HEK293T (cell line): ENCODE measurements around the gene LDHD.
A peak's percentile ranks its signal among the peaks of the same experiment; 100 is the strongest.

ENCODE experiments used
- CTCF ChIA-PET: fragments of 350-600 bp; formaldehyde crosslinking; extraction: SDS; loops from one replicate; lab custom pipeline; 2021; ENCODE audit warnings: antibody characterized with exemption, inconsistent platforms; lab: Yijun Ruan, JAX
- POLR2A ChIA-PET: fragments of 350-600 bp; formaldehyde crosslinking; extraction: SDS; loops from one replicate; lab custom pipeline; 2020; ENCODE audit warnings: antibody characterized with exemption, inconsistent platforms; lab: Yijun Ruan, JAX
- DNase-seq: peaks from one replicate; pipeline ENCODE4 v3.0.0; 2012; ENCODE audit warnings: mixed read lengths; ENCODE audit errors: extremely low spot score
- ARNT ChIP-seq: fragments of 450-650 bp; IDR thresholded peaks from 2 replicates; pipeline ENCODE4 v1.6.1; 2017; ENCODE audit warnings: mild to moderate bottlenecking
- BHLHE40 ChIP-seq: fragments of 450-650 bp; IDR thresholded peaks from 2 replicates; pipeline ENCODE4 v1.6.1; 2016; ENCODE audit warnings: mild to moderate bottlenecking, moderate library complexity, borderline replicate concordance
- CTBP1 ChIP-seq: fragments of 450-650 bp; IDR thresholded peaks from 2 replicates; pipeline ENCODE4 v1.6.1; 2016; ENCODE audit warnings: borderline replicate concordance
- ELF4 ChIP-seq: fragments of 450-650 bp; IDR thresholded peaks from 2 replicates; pipeline ENCODE4 v1.6.1; 2017; ENCODE audit warnings: antibody characterized with exemption
- FOXA1 ChIP-seq: fragments of 450-650 bp; IDR thresholded peaks from 2 replicates; pipeline ENCODE4 v1.6.1; 2016; ENCODE audit warnings: mild to moderate bottlenecking
- FOXK2 ChIP-seq: fragments of 450-650 bp; IDR thresholded peaks from 2 replicates; pipeline ENCODE4 v1.6.1; 2016; ENCODE audit warnings: mild to moderate bottlenecking
- FOXM1 ChIP-seq: fragments of 450-650 bp; IDR thresholded peaks from 2 replicates; pipeline ENCODE4 v1.6.1; 2017; ENCODE audit warnings: mild to moderate bottlenecking, borderline replicate concordance
- HDGF ChIP-seq: fragments of 450-650 bp; IDR thresholded peaks from 2 replicates; pipeline ENCODE4 v1.6.1; 2017; ENCODE audit warnings: antibody characterized with exemption, borderline replicate concordance
- L3MBTL2 ChIP-seq: fragments of 450-650 bp; conservative IDR thresholded peaks from 2 replicates; pipeline ENCODE4 v1.6.1; 2016; ENCODE audit warnings: mild to moderate bottlenecking
- LEF1 ChIP-seq: fragments of 450-650 bp; IDR thresholded peaks from 2 replicates; pipeline ENCODE4 v1.6.1; 2017; ENCODE audit warnings: mild to moderate bottlenecking, borderline replicate concordance
- NFRKB ChIP-seq: fragments of 450-650 bp; IDR thresholded peaks from 2 replicates; pipeline ENCODE4 v1.6.1; 2016; ENCODE audit warnings: mild to moderate bottlenecking, moderate library complexity
- PKNOX1 ChIP-seq: fragments of 450-650 bp; IDR thresholded peaks from 2 replicates; pipeline ENCODE4 v1.6.1; 2016
- SP1 ChIP-seq: fragments of 450-650 bp; IDR thresholded peaks from 2 replicates; pipeline ENCODE4 v1.6.1; 2017
- SUZ12 ChIP-seq: fragments of 450-650 bp; IDR thresholded peaks from 2 replicates; pipeline ENCODE4 v1.6.1; 2016; ENCODE audit warnings: mild to moderate bottlenecking
- TARDBP ChIP-seq: fragments of 450-650 bp; IDR thresholded peaks from 2 replicates; pipeline ENCODE4 v1.6.1; 2016
- ZNF384 ChIP-seq: fragments of 450-650 bp; IDR thresholded peaks from 2 replicates; pipeline ENCODE4 v1.6.1; 2016

Gene LDHD

GRCh38 chr16:75116081-75116910 lies at the start of gene LDHD:
Gene LDHD (minus strand): TSS chr16:75116780. CDS start chr16:75116720, 60 bp downstream.
- peak; percentile 60 for DNase-seq
- CTCF ChIA-PET, result no interaction called here
- no peak for TF ChIP-seq ARNT
- TF ChIP-seq FOXK2, result no peak
- TF ChIP-seq L3MBTL2, result no peak
- no peak for TF ChIP-seq FOXA1
- no peak for TF ChIP-seq HDGF
- TF ChIP-seq NFRKB, result no peak
- no peak for TF ChIP-seq ZNF384
- TF ChIP-seq BHLHE40, result no peak
- POLR2A ChIA-PET, result no interaction called here

GRCh38 chr16:75160386-75160785 lies 43.8 kb upstream of the LDHD start:
- no peak for TF ChIP-seq LEF1
- TF ChIP-seq FOXK2, result no peak
- no peak for TF ChIP-seq TARDBP
- TF ChIP-seq ARNT, result no peak
- TF ChIP-seq NFRKB, result no peak
- TF ChIP-seq ZNF384, result no peak
- no peak for TF ChIP-seq CTBP1
- TF ChIP-seq BHLHE40, result no peak
- no peak for TF ChIP-seq ELF4
- no peak for TF ChIP-seq PKNOX1
- TF ChIP-seq HDGF, result no peak
- no peak for TF ChIP-seq L3MBTL2
- TF ChIP-seq SP1, result no peak
- no peak for TF ChIP-seq FOXM1
- TF ChIP-seq SUZ12, result no peak
- TF ChIP-seq FOXA1, result no peak
- POLR2A ChIA-PET, result no interaction called here
- CTCF ChIA-PET, result no interaction called here
- DNase-seq, result no peak

GRCh38 chr16:75152635-75153034 lies 36.1 kb upstream of the LDHD start:
- CTCF ChIA-PET, result no interaction called here
- no peak for TF ChIP-seq SUZ12
- TF ChIP-seq ZNF384, result no peak
- TF ChIP-seq L3MBTL2, result no peak
- no peak for TF ChIP-seq FOXA1
- TF ChIP-seq CTBP1, result no peak
- TF ChIP-seq BHLHE40, result no peak
- TF ChIP-seq ARNT, result no peak
- no peak for TF ChIP-seq PKNOX1
- TF ChIP-seq NFRKB, result no peak
- TF ChIP-seq TARDBP, result no peak
- no peak for TF ChIP-seq LEF1
- no peak for TF ChIP-seq SP1
- TF ChIP-seq FOXK2, result no peak
- DNase-seq, result no peak
- POLR2A ChIA-PET, result no interaction called here

GRCh38 chr16:75151798-75152197 lies 35.2 kb upstream of the LDHD start:
- ChIA-PET POLR2A (no interaction called here), CTCF (no interaction called here)
- no peak for TF ChIP-seq ZNF384
- TF ChIP-seq PKNOX1, result no peak
- no peak for TF ChIP-seq FOXA1
- no peak for TF ChIP-seq NFRKB
- TF ChIP-seq HDGF, result no peak
- no peak for DNase-seq

GRCh38 chr16:75148311-75149195 lies 32.0 kb upstream of the LDHD start, which contains the start of gene ZFP1:
Gene ZFP1 (plus strand): TSS chr16:75148524. CDS start chr16:75152952, 4,428 bp downstream.
- DNase-seq, result peak; percentile 95
- TF ChIP-seq HDGF (0 out of 2 replicates have a peak, but pooled peaks have one; percentile 18), TARDBP (no peak), NFRKB (no peak), PKNOX1 (peak; percentile 26; the same call in 1 of the 2 replicates), FOXM1 (peak; percentile 68; the same call in 1 of the 2 replicates), CTBP1 (peak; percentile 66), LEF1 (no peak), ELF4 (no peak; the same call in 1 of the 2 replicates), FOXA1 (no peak), ZNF384 (no peak)
- CTCF ChIA-PET, result no interaction called here
- POLR2A ChIA-PET, result interaction anchor here (1.1 kb wide), 1 partner anchor 163 kb away, joined by 3 read pairs; the partner anchor contains the start of gene WDR59
